GM21515 (cell line): Measurements from ENCODE around the gene MRAP2.

ENCODE experiments used
- ATAC-seq: cut with Tn5 transposase; IDR thresholded peaks from one replicate; pipeline ENCODE4 v1.9.1; 2021; ENCODE audit not compliant: unreplicated experiment

The MRAP2 gene

GRCh38 chr6:84033523-84034451 lies at the start of gene MRAP2:
TSS of gene MRAP2 (plus strand) at chr6:84033772. CDS start at chr6:84055319, 21,547 bp downstream.
- no peak for ATAC-seq

GRCh38 chr6:83984411-83984810 lies 49.2 kb upstream of the MRAP2 start:
- no peak for ATAC-seq

- no peak for ATAC-seq
These were observed 48.3 kb upstream of the MRAP2 start for GRCh38 chr6:83985308-83985713.

GRCh38 chr6:83985715-83986114 lies 47.9 kb upstream of the MRAP2 start:
- ATAC-seq = no peak

GRCh38 chr6:83998021-83998584 lies 35.5 kb upstream of the MRAP2 start:
- no peak for ATAC-seq

GRCh38 chr6:84001119-84001518 lies 32.5 kb upstream of the MRAP2 start:
- no peak for ATAC-seq

GRCh38 chr6:84002226-84002625 lies 31.3 kb upstream of the MRAP2 start:
- no peak for ATAC-seq

- no peak for ATAC-seq
These were observed 30.4 kb upstream of the MRAP2 start for GRCh38 chr6:84003131-84003530.

GRCh38 chr6:84003654-84004053 lies 29.9 kb upstream of the MRAP2 start:
- ATAC-seq = no peak

- ATAC-seq = no peak
These were observed 25.7 kb upstream of the MRAP2 start for GRCh38 chr6:84007871-84008270.

GRCh38 chr6:84013354-84013753 lies 20.2 kb upstream of the MRAP2 start:
- ATAC-seq = no peak

- ATAC-seq = no peak
These were observed 19.6 kb upstream of the MRAP2 start for GRCh38 chr6:84013931-84014330.

- no peak for ATAC-seq
These were observed 17.5 kb upstream of the MRAP2 start for GRCh38 chr6:84016029-84016428.

- ATAC-seq = peak; percentile 77
These were observed 15.7 kb upstream of the MRAP2 start for GRCh38 chr6:84017709-84018452.

- no peak for ATAC-seq
These were observed 15.0 kb upstream of the MRAP2 start for GRCh38 chr6:84018453-84019061.

- no peak for ATAC-seq
These were observed 14.3 kb upstream of the MRAP2 start for GRCh38 chr6:84019141-84019841.

- ATAC-seq = no peak
These were observed 13.7 kb upstream of the MRAP2 start for GRCh38 chr6:84019842-84020211.

- ATAC-seq = no peak
These were observed 11.9 kb upstream of the MRAP2 start for GRCh38 chr6:84021625-84022024.

- no peak for ATAC-seq
These were observed 6.8 kb upstream of the MRAP2 start for GRCh38 chr6:84026721-84027164.

- no peak for ATAC-seq
These were observed 6.0 kb upstream of the MRAP2 start for GRCh38 chr6:84027340-84028181.
